Measurements from ENCODE around the gene RXFP2. TPM values are rescaled to one million over a fixed set of nuclear protein-coding genes. Genes with fewer than 3 reads are reported as not detected.

The RXFP2 gene
- total and polyA plus RNA-seq, 2 donors (not counting 3 experiments of a cell fraction or from before 2014, with no cell fraction given), result not detected

DNA sequence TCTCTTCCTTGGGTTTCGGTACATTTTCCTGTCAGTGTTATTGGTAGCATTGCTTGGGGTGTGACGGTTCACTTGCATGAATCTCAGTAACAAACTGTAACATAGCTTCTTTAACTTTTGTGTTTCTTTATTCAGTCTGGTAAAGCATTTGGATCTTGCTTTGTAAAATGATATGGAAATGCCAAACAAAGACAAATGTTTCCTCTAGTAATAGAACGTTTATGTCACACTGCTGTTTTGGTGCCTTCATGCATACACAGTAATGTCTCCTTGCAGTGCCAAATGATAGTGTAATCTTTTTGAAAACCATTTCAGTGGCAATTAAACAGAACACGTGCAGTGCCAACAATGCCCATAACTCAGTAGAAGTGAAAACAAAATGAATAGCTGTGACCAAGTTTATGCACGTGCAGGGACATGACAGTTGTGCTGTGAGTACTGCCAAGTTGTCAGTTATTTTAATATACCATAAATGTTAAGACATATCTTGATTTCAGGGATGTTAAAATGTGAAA is 110.8 kb downstream of the RXFP2 start:
- BruUV-seq (replicated peaks), result no TSS peak
- peaks cover 26 to 37% of the 10 kb centered on the region in 2 experiments for H3K27me3 ChIP-seq (ENCODE audit: control insufficient read depth in 2 of 2, insufficient read depth in 2 of 2, low read length in 2 of 2)
- POLR2A ChIA-PET, result no interaction called here
- no peak overlapping the region for H3K4me2 ChIP-seq (ENCODE audit: insufficient read depth, low read length)
- TF ChIP-seq JUN (IDR thresholded peaks at IDR 0.05; ENCODE audit: borderline replicate concordance, insufficient read depth, insufficient read length, low read depth) (no peak), MYC (IDR thresholded peaks at IDR 0.05; ENCODE audit: low read depth, low read length) (no peak), POLR2A (IDR thresholded peaks at IDR 0.05; ENCODE audit: low read depth, low read length) (no peak), EZH2 (IDR thresholded peaks at IDR 0.05; ENCODE audit: borderline replicate concordance, low read depth, low read length, severe bottlenecking) (no peak), POLR2AphosphoS5 (IDR thresholded peaks at IDR 0.05; ENCODE audit: insufficient read depth, low read depth, low read length) (no peak), GATA2 (IDR thresholded peaks at IDR 0.05; ENCODE audit: insufficient read depth, insufficient read length, low read depth, low read length) (no peak), FOS (IDR thresholded peaks at IDR 0.05; ENCODE audit: borderline replicate concordance, insufficient read depth, low read length) (no peak)
- TF ChIP-seq, protein P1, sequence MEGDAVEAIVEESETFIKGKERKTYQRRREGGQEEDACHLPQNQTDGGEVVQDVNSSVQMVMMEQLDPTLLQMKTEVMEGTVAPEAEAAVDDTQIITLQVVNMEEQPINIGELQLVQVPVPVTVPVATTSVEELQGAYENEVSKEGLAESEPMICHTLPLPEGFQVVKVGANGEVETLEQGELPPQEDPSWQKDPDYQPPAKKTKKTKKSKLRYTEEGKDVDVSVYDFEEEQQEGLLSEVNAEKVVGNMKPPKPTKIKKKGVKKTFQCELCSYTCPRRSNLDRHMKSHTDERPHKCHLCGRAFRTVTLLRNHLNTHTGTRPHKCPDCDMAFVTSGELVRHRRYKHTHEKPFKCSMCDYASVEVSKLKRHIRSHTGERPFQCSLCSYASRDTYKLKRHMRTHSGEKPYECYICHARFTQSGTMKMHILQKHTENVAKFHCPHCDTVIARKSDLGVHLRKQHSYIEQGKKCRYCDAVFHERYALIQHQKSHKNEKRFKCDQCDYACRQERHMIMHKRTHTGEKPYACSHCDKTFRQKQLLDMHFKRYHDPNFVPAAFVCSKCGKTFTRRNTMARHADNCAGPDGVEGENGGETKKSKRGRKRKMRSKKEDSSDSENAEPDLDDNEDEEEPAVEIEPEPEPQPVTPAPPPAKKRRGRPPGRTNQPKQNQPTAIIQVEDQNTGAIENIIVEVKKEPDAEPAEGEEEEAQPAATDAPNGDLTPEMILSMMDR (IDR thresholded peaks at IDR 0.05; ENCODE audit: extremely low read depth in 1 of 2, insufficient read depth in 1 of 2, low read depth in 1 of 2, low read length in 2 of 2), result no peak
- TF ChIP-seq, protein P2, sequence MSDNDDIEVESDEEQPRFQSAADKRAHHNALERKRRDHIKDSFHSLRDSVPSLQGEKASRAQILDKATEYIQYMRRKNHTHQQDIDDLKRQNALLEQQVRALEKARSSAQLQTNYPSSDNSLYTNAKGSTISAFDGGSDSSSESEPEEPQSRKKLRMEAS (IDR thresholded peaks at IDR 0.05; ENCODE audit: insufficient read depth, insufficient read length), result no peak
- dilution Hi-C loops (cut with MboI; ENCODE audit: extremely low pct_ligation_motif_present, low sequenced_read_pairs), result no loop called here
- DNase-seq (ENCODE audit: low read depth, low spot score) (no peak), FAIRE-seq (no peak)
- intact Hi-C loops (cut with micrococcal nuclease), result no loop called here
- no peaks in the 10 kb centered on the region for H4K20me1 ChIP-seq (replicated peaks; ENCODE audit: control insufficient read depth, extremely low read depth, insufficient read depth, low read length)
- H3K79me2 ChIP-seq (ENCODE audit: control insufficient read depth, insufficient read depth, low read length), result no peaks in the 10 kb centered on the region
- no peaks in the 10 kb centered on the region for H3K36me3 ChIP-seq (ENCODE audit: control insufficient read depth in 2 of 2, extremely low read depth in 1 of 2, insufficient read depth in 2 of 2, low read length in 2 of 2)
- H3K27ac ChIP-seq (ENCODE audit: insufficient read depth, low read depth, low read length), result no peak overlapping the region
- H2AFZ ChIP-seq (ENCODE audit: low read depth, low read length), result no peak overlapping the region
- H3K4me3 ChIP-seq (replicated peaks in 1 of 3; ENCODE audit: insufficient read depth in 1 of 3, low read depth in 1 of 3, low read length in 3 of 3), result no peak overlapping the region
- no peak overlapping the region for H3K9ac ChIP-seq (replicated peaks; ENCODE audit: extremely low read depth, insufficient read depth, low read length)
- H3K4me1 ChIP-seq (ENCODE audit: control insufficient read depth, extremely low read depth, insufficient read depth, low read length), result peaks cover 7% of the 10 kb centered on the region
- H3K9me1 ChIP-seq (replicated peaks; ENCODE audit: control insufficient read depth, extremely low read depth, insufficient read depth, low read length), result no peaks in the 10 kb centered on the region
- no peaks in the 10 kb centered on the region for H3K9me3 ChIP-seq (replicated peaks; ENCODE audit: control insufficient read depth, insufficient read depth, low read length)
- CTCF ChIA-PET, result no interaction called here

Measured in endothelial cell of umbilical vein (primary cell).